Measurements from ENCODE around the gene UBE2L3.
"Not testable (repeated sequence)": the region's sequence is repeated elsewhere in the genome, so short reads cannot be mapped to it uniquely, and the experiment has no call there.

DNA sequence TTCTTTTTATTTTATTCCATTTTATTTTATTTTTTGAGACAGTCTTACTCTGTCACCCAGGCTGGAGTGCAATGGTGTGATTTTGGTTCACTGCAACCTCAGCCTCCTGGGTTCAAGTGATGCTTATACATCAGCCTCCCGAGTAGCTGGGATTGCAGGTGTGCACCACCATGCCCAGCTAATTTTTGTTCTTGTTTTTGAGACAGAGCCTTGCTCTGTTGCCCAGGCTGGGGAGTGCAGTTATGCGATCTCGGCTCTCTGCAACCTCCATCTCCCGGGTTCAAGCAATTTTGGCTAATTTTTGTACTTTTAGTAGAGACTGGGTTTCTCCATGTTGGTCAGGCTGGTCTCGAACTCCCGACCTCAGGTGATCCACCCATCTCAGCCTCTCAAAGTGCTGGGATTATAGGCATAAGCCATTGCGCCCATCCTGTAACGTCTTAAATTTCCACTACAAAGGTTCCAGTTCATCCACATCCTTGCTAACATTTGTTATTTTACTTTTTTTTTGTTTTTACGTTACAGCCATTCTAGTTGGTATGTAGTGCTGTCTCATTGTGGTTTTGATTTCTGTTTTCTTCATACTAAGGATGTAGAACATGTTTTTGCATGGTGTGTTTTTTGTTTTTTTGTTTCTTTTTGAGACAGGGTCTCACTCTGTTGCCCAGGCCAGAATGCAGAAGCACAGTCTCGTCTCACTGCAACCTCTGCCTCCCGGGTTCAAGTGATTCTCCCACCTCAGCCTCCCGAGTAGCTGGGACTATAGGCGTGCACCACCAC is 29.0 kb downstream of the UBE2L3 start:
- TF ChIP-seq NANOG (IDR thresholded peaks at IDR 0.05; ENCODE audit: borderline replicate concordance); POLR2AphosphoS5 (IDR thresholded peaks at IDR 0.05; ENCODE audit: low read depth); EZH2 (IDR thresholded peaks at IDR 0.05; ENCODE audit: low read depth, unreplicated experiment); ZNF114 (CRISPR knock-in tag; IDR thresholded peaks at IDR 0.05); CREB1 (CRISPR knock-in tag; IDR thresholded peaks at IDR 0.05; ENCODE audit: low read depth); EZH2phosphoT487 (IDR thresholded peaks at IDR 0.05; ENCODE audit: unreplicated experiment); JUNB (IDR thresholded peaks at IDR 0.05; ENCODE audit: unreplicated experiment); STAT1 (IDR thresholded peaks at IDR 0.05; ENCODE audit: unreplicated experiment); ZNF331 (CRISPR knock-in tag; IDR thresholded peaks at IDR 0.05; ENCODE audit: low read depth): not testable (repeated sequence)
- TF ChIP-seq, protein P1, sequence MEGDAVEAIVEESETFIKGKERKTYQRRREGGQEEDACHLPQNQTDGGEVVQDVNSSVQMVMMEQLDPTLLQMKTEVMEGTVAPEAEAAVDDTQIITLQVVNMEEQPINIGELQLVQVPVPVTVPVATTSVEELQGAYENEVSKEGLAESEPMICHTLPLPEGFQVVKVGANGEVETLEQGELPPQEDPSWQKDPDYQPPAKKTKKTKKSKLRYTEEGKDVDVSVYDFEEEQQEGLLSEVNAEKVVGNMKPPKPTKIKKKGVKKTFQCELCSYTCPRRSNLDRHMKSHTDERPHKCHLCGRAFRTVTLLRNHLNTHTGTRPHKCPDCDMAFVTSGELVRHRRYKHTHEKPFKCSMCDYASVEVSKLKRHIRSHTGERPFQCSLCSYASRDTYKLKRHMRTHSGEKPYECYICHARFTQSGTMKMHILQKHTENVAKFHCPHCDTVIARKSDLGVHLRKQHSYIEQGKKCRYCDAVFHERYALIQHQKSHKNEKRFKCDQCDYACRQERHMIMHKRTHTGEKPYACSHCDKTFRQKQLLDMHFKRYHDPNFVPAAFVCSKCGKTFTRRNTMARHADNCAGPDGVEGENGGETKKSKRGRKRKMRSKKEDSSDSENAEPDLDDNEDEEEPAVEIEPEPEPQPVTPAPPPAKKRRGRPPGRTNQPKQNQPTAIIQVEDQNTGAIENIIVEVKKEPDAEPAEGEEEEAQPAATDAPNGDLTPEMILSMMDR (conservative IDR thresholded peaks at IDR 0.05; ENCODE audit: low read depth in 2 of 2): not testable (repeated sequence)
- TF ChIP-seq, protein P2, sequence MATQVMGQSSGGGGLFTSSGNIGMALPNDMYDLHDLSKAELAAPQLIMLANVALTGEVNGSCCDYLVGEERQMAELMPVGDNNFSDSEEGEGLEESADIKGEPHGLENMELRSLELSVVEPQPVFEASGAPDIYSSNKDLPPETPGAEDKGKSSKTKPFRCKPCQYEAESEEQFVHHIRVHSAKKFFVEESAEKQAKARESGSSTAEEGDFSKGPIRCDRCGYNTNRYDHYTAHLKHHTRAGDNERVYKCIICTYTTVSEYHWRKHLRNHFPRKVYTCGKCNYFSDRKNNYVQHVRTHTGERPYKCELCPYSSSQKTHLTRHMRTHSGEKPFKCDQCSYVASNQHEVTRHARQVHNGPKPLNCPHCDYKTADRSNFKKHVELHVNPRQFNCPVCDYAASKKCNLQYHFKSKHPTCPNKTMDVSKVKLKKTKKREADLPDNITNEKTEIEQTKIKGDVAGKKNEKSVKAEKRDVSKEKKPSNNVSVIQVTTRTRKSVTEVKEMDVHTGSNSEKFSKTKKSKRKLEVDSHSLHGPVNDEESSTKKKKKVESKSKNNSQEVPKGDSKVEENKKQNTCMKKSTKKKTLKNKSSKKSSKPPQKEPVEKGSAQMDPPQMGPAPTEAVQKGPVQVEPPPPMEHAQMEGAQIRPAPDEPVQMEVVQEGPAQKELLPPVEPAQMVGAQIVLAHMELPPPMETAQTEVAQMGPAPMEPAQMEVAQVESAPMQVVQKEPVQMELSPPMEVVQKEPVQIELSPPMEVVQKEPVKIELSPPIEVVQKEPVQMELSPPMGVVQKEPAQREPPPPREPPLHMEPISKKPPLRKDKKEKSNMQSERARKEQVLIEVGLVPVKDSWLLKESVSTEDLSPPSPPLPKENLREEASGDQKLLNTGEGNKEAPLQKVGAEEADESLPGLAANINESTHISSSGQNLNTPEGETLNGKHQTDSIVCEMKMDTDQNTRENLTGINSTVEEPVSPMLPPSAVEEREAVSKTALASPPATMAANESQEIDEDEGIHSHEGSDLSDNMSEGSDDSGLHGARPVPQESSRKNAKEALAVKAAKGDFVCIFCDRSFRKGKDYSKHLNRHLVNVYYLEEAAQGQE (IDR thresholded peaks at IDR 0.05; ENCODE audit: unreplicated experiment): not testable (repeated sequence)
- TF ChIP-seq, protein P3, sequence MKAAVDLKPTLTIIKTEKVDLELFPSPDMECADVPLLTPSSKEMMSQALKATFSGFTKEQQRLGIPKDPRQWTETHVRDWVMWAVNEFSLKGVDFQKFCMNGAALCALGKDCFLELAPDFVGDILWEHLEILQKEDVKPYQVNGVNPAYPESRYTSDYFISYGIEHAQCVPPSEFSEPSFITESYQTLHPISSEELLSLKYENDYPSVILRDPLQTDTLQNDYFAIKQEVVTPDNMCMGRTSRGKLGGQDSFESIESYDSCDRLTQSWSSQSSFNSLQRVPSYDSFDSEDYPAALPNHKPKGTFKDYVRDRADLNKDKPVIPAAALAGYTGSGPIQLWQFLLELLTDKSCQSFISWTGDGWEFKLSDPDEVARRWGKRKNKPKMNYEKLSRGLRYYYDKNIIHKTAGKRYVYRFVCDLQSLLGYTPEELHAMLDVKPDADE (IDR thresholded peaks at IDR 0.05): not testable (repeated sequence)
- TF ChIP-seq, protein P4, sequence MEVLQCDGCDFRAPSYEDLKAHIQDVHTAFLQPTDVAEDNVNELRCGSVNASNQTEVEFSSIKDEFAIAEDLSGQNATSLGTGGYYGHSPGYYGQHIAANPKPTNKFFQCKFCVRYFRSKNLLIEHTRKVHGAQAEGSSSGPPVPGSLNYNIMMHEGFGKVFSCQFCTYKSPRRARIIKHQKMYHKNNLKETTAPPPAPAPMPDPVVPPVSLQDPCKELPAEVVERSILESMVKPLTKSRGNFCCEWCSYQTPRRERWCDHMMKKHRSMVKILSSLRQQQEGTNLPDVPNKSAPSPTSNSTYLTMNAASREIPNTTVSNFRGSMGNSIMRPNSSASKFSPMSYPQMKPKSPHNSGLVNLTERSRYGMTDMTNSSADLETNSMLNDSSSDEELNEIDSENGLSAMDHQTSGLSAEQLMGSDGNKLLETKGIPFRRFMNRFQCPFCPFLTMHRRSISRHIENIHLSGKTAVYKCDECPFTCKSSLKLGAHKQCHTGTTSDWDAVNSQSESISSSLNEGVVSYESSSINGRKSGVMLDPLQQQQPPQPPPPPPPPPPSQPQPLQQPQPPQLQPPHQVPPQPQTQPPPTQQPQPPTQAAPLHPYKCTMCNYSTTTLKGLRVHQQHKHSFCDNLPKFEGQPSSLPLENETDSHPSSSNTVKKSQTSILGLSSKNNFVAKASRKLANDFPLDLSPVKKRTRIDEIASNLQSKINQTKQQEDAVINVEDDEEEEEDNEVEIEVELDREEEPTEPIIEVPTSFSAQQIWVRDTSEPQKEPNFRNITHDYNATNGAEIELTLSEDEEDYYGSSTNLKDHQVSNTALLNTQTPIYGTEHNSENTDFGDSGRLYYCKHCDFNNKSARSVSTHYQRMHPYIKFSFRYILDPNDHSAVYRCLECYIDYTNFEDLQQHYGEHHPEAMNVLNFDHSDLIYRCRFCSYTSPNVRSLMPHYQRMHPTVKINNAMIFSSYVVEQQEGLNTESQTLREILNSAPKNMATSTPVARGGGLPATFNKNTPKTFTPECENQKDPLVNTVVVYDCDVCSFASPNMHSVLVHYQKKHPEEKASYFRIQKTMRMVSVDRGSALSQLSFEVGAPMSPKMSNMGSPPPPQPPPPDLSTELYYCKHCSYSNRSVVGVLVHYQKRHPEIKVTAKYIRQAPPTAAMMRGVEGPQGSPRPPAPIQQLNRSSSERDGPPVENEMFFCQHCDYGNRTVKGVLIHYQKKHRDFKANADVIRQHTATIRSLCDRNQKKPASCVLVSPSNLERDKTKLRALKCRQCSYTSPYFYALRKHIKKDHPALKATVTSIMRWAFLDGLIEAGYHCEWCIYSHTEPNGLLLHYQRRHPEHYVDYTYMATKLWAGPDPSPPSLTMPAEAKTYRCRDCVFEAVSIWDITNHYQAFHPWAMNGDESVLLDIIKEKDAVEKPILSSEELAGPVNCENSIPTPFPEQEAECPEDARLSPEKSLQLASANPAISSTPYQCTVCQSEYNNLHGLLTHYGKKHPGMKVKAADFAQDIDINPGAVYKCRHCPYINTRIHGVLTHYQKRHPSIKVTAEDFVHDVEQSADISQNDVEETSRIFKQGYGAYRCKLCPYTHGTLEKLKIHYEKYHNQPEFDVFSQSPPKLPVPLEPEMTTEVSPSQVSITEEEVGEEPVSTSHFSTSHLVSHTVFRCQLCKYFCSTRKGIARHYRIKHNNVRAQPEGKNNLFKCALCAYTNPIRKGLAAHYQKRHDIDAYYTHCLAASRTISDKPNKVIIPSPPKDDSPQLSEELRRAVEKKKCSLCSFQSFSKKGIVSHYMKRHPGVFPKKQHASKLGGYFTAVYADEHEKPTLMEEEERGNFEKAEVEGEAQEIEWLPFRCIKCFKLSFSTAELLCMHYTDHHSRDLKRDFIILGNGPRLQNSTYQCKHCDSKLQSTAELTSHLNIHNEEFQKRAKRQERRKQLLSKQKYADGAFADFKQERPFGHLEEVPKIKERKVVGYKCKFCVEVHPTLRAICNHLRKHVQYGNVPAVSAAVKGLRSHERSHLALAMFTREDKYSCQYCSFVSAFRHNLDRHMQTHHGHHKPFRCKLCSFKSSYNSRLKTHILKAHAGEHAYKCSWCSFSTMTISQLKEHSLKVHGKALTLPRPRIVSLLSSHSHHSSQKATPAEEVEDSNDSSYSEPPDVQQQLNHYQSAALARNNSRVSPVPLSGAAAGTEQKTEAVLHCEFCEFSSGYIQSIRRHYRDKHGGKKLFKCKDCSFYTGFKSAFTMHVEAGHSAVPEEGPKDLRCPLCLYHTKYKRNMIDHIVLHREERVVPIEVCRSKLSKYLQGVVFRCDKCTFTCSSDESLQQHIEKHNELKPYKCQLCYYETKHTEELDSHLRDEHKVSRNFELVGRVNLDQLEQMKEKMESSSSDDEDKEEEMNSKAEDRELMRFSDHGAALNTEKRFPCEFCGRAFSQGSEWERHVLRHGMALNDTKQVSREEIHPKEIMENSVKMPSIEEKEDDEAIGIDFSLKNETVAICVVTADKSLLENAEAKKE (CRISPR knock-in tag; IDR thresholded peaks at IDR 0.05): not testable (repeated sequence)
